ENCODE data around the gene APOF.

Gene APOF

GRCh38 chr12:56377310-56377988 lies 14.8 kb upstream of the APOF start:
- H3K4me3 ChIP-seq (ENCODE audit: low read length), result no peak overlapping the region
- DNase-seq (ENCODE audit: low read depth), result no peak
- no peak for TF ChIP-seq CTCF (conservative IDR thresholded peaks at IDR 0.05; ENCODE audit: low read length)

- DNase-seq (ENCODE audit: low read depth), result no peak
- H3K4me3 ChIP-seq (ENCODE audit: low read length), result no peak overlapping the region
- TF ChIP-seq CTCF (conservative IDR thresholded peaks at IDR 0.05; ENCODE audit: low read length), result no peak
These were observed 13.2 kb upstream of the APOF start for GRCh38 chr12:56375598-56376434.

GRCh38 chr12:56374726-56375597 lies 12.3 kb upstream of the APOF start:
- H3K4me3 ChIP-seq (ENCODE audit: low read length), result no peak overlapping the region
- DNase-seq (ENCODE audit: low read depth), result no peak
- TF ChIP-seq CTCF (conservative IDR thresholded peaks at IDR 0.05; ENCODE audit: low read length), result no peak

- DNase-seq (ENCODE audit: low read depth), result no peak
- TF ChIP-seq CTCF (conservative IDR thresholded peaks at IDR 0.05; ENCODE audit: low read length), result no peak
These were observed 10.9 kb upstream of the APOF start for GRCh38 chr12:56373515-56373914.

GRCh38 chr12:56366948-56367347 lies 4.3 kb upstream of the APOF start:
- TF ChIP-seq CTCF (conservative IDR thresholded peaks at IDR 0.05; ENCODE audit: low read length), result no peak
- no peak overlapping the region for H3K4me3 ChIP-seq (ENCODE audit: low read length)
- DNase-seq (ENCODE audit: low read depth), result no peak

More at GRCh38 chr12:56373515-56373914, 10.9 kb upstream of the APOF start:
- H3K4me3 ChIP-seq (ENCODE audit: low read length), result no peak overlapping the region

- H3K4me3 ChIP-seq (ENCODE audit: low read length), result no peak overlapping the region
- no peak for TF ChIP-seq CTCF (conservative IDR thresholded peaks at IDR 0.05; ENCODE audit: low read length)
- DNase-seq (ENCODE audit: low read depth), result no peak
These were observed 1.0 kb downstream of the APOF start for GRCh38 chr12:56361487-56362129.
